Measurements from ENCODE around the gene TCL1B.
"Not testable (repeated sequence)": the region's sequence is repeated elsewhere in the genome, so short reads cannot be mapped to it uniquely, and the experiment has no call there.

TCL1B gene

DNA sequence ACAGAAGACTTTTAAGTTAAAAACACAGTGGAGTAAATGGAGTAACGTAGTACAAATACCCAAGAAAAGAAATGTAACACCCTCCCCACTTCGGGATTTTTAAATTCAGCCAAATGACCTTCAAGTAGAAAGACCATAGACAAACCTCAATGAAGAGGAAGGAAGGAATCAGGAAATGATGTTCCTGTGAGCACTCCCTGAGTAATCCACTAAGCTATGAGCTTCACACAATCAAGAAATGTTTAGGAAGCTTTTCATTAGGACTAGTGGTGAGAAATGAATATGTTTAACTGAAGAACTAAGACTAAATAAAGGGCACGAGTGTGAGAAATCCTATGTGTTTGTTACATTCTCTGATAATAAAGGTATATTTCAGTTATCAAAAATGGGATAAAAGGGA, 17.6 kb downstream of the TCL1B start:
- no peak for DNase-seq

DNA sequence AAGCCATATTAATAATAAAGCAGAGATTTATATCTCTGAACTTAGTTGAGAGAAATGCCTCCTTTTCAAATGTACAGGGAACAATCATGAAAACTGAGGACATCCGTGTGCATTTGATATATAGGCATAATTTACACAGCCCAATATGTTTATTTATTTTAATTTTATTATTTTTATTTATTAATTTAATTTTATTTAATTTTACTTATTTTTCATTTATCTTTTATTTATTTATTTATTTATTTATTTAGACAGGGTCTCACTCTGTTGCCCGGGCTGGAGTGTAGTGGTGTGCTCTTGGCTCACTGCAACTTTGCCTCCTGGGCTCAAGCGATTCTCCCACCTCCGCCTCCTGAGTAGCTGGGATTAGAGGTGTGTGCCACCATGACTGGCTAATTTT, 19.3 kb downstream of the TCL1B start:
- no peak for DNase-seq

DNA sequence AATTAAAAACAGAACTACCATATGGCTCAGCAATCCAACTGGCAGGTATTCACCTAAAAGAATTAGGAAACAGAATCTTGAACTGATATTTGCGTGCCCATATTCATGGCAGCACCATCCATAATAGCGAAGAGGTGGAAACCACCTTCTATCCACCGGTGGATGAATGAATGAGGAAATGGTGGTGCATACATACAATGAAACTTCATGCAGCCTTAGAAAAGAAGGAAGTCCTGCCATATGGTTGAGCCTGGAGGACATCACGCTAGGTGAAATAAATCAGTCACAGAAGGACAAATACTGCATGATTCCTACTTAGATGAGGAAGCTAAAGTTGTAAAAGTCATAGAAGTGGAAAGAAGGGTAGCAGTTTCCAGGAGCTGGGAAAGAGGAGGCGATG, 21.1 kb downstream of the TCL1B start:
- no peak for DNase-seq

DNA sequence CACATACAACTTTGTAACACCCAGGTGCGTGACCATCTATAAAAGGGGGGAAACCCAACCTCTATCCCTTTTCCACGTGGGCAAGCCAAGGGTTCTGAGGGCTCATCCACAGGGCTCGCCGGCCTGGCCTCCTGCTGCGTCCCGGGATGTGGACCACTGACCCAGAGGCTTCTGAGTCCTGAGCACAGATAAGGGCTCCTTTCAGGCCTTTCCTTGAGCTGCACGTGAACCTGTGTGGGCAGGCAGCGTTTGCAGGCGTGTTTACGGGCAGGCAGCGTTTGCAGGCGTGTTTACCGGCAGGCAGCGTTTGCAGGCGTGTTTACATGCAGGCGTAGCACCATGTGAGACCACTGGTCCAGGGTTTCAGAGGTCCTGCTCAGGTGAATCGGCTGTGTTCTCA, 23.9 kb downstream of the TCL1B start:
- no peak for DNase-seq

DNA sequence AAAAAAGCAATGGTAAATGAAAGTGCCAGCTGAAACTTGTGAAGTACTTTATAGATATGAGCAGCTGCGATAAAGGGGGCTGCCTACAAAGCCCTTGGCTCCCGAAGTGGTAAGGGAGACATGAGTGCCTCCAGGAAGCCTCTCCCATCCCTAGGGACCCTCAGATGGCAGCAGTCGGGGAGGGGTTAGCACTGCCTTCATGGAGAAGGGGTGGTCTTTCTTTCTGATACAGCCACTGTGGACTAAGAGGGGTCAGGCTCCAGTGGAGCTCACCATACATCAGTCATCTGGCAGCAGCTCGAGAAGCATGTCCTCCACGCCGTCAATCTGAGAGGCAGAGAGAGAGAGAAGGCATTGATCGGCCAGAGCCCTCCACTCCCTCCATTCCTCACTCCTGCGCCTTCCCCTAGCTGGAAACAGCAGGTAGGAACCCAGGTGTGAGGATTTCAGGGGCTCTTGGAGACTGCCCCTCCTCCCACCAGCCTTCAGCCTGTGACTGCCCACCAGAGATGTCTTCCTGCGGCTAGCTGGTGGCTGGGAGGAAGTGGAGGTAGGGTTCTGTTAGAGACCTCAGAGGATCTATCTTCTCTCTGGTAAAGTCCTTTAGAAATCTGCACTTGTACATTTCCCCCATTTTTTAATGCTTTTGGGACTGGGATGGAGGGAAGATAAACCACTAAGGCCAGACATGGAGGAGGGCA, 25.4 kb downstream of the TCL1B start:
- DNase-seq: no peak

DNA sequence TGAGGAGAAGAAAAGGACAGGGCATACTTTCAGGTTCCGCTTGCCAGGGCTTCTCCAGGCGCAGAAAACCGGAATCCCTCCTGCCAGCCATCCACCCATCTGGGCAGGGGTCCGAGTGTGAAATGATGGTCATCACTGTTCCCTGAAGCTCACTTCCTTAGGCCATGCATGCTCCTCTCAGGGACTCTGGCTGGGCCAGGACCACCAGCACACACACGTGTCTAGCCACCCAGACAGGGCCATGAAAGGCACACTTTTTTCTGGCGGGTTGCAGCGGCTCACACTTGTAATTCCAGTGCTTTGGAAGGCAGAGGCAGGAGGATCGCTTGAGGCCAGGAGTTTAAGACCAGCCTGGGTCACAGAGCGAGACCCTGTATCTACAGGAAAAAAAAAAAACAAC, 26.2 kb downstream of the TCL1B start:
- DNase-seq: no peak

DNA sequence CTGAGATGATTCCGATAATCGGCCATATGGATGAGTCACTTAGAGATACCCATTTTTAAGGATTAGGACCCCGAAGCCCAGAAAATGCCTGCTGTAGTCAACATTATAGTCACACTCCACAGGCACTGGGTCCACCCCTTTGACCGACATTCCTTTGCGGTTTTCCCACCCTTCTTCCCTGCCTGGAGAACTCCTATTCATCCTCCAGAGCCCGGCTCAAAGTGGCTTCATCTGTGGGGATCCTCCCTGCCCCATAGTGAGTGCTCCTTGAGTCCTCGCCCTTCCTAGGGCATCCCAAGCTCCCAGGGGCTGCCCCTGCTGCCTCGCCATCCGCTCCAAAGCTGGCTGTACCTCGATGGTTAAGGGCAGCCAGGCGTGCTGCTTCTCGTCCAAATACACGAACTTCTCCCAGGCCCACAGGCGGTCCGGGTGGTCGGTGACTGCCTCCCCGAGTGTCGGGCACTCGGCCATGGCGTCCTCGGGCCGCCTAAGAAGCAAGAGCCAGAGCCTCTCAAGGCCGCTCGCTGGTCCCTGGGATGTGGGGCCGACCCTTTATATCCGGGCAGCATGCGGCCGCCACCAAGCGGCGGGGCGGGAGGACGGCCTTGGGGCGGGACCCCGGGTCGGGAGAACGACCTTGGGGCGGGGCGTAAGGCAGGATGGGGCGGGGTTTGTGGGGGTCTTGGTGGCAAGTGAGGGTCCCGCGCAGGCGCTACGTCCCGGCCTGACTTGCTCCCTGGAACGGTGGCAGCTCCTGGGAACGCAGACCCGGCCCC, 27.6 kb downstream of the TCL1B start, which contains the start of gene TCL1A:
TCL1A (minus strand) TSS at position 530 of the 776 bp plus-strand sequence; CDS start at position 471, 59 bp downstream.
- DNase-seq: peak; percentile 5

DNA sequence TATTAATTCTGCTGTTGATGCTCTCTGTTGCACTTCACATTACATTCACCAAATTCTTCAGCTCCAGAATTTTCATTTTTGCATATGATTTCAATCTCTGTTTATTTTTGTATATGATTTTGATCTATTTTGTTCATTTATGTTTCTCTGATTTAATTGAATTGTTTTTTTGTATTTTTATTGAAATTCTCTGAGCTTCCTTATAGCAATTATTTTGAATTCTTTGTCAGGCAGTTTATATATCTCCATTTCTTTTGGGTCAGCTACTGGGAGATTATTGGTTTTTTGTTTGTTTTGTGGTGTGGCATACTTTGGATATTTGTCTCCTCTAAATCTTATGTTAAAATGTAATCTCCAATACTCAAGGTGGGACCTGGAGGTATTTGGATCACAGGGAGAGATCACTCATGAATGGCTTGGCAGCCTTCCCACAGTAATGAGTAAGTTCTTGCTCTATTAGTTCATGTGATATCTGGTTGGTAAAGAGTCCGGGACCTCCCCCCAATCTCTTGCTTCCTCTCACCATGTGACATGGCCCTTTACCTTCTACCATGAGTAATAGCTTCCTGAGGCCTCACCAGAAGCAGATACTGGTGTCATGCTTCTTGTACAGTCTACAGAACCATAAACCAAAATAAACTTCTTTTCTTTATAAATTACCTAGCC, 36.4 kb downstream of the TCL1B start:
- no peak for DNase-seq

DNA sequence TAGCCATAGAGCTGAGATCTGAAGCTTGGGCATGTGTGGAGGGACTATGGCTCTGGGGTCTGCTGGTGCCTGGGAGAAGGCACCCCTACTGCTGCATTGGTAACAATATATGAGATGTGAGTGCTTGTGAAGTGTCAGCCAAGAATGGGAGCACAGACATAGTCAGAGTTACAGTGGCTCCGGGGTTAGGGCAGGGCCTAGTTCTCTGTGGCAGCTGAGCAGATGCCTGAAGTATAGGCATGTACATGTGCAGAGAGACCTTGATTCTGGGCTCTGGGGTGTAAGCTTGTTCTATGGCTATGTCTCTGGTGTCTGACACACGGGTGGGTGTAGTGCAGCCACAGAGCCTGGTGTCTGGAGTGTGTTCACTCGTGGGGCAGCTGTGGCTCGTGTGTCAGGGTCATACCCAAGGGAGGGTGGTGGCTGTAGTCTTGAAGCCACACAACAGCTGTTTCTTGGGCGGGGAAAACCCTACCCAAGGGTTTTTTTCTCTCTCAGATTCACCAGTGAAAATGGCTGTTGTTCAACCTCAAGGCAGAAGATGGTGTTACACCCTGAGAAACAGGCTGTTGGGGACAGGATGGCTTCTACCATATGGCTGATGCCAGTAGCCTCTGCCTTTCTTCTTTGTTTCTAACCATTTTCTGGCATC, 39.6 kb downstream of the TCL1B start:
- DNase-seq: no peak

DNA sequence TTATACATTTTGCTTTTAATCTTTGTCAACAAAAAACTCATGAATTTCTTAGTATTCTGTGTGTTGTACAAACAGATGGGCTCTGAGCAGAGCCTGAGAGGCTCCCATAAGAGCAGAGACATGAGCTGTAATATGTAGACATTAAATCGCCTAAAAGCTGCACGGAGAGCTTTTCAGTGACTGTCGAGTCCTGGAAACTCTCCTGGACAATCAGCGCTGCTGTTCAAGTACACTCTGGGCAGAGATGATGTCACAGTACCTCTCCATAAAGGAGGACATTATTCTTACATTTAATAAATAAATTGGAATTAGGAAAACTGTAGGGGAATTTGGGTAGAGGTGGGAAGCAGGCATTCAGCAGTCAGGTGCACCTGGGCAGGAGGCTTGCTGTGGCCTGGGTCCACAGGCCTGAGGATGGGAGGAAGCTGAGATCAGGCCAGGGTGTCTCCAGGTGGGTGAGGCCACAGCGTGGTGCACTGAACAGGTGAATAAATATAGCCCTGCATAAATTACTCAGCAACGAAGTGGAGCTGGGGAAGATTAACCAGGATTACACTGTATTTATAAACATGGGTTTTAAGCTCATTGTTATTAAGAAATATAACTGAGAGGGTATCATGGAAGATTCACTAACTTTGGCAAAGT, 41.0 kb downstream of the TCL1B start:
- no peak for DNase-seq

DNA sequence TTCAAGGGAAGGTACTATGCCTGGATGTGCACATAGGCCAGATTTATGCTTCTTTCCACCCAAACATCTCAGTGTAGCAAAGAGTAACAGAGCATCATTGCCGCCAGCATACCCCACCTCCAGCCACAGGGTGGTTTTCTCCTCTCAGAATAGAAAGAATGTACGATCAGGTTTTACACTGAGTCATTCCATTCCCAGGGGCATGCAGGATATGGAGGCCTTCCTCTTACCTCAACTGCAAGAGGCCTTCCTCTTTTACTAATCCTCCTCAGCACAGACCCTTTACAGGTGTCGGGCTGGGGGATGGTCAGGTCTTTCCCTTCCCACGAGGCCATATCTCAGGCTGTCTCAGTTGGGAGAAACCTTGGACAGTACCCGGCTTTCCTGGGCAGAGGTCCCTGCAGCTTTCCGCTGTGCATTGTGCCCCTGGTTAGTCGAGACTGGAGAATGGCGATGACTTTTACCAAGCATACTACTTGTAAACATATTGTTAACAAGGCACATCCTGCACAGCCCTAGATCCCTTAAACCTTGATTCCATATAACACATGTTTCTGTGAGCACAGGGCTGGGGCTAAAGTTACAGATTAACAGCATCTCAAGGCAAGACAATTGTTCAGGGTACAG, 43.3 kb downstream of the TCL1B start:
- not testable (repeated sequence) for DNase-seq

DNA sequence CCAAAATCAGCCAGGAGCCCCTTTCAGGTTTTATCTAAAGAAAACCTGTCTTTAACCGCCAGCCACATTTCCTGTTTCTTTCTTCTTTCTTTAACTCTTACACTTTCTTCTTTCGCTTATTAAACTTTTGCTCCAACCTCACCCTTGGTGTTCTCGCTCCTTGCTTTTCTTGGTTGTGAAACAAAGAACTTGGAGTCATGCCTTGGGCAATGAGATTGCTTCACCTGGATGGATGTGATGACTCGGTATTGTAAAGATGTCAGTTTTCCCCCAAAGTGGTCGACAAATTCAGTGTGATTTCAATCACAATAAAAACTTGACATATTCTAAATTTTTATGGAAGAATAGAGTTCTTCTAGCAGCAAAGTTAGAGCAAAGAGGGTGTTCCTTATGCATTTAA, 43.9 kb downstream of the TCL1B start:
- DNase-seq: no peak

DNA sequence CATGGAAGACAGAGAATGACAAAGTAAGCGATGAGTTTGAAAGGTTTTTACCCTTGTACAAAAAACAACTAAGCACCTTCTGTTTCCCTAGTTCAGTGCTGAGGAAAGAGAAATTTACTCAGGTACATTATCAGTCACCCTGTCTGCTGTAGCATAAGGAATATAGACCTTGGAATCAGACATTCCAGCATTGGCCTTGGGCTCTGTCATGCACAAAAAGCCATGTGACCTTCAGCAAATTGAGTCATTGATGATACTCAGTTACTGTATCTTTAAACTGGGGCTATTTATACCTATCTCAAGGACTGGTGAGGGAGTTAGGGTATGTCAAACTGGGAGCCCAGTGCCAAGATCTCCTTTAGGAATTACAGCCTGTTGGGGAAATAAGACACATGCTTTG, 47.0 kb downstream of the TCL1B start:
- DNase-seq: no peak

DNA sequence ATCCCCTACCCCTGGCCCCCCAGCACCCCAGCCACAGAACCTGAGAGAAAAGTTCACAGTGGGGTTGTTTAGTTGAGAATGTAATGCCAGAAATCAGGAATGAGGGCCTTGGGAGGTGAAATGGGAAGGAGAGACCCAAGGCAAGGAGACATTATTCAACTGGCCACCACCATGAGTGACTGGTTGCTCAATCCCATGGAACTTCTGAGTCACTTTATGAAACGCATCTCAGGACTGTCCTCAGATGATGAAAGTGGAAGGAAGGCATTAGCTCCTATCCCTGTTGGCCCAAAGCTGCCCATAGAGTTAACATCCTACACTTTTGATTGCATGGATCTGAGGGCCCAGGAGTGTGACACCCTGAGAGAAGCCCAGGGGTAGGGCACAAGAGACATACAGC, 53.1 kb downstream of the TCL1B start:
- DNase-seq: no peak

DNA sequence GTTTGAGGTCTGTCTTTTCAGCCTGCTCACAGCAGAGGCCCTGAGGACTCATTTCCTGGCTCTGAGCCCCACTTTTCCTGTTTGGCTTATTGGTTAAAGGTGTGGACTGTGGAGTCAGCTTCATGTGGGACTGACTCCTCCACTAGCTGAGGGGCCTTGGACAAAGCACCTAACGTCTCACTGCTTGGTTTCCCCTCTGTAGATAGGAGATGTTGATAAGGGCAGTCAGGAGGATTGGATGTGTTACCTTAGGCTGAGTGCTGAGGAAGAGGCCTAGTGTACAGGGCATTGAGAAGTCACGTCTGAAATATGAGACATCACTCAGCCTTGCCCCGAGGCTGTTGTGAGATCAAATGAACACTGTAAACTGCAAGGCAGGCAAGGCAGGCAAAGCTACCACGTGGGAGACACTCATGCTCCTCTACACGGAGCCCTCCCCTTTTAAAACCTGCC, 54.8 kb downstream of the TCL1B start:
- DNase-seq: no peak

DNA sequence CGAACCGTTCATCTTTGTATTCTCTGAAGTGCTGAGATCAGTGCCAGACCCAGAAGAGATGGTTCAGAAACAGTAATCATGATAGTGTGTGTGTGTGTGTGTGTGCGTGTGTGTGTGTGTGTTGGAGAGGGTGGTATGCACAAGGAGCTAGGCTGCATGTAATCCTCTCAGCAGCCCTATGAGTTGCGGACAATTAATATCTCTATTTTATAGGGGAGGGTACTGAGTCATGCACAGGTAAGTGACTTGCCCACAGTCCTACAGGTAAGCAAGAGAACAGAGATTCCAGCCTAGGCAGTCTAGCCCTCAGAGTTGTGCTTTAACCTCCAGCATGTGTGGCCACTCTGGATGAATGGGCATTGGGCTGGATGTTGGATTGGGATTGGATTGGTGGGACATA, 55.6 kb downstream of the TCL1B start:
- DNase-seq: no peak

All from hematopoietic multipotent progenitor cell treated with erythropoietin and hydrocortisone succinate and interleukin-3 and kit ligand, for 4 days (in vitro differentiated cells).